DMS153 treated with DMSO at 0.1 percent for 48 hours (cell line): ENCODE data around the gene C6orf141.
"Not testable (repeated sequence)": the region's sequence is repeated elsewhere in the genome, so short reads cannot be mapped to it uniquely, and the experiment has no call there.

Experiments used
- DNase-seq: peaks from one replicate; lab custom pipeline; 2025; ENCODE audit not compliant: unreplicated experiment; lab: John Stamatoyannopoulos, UW

C6orf141 gene

DNA sequence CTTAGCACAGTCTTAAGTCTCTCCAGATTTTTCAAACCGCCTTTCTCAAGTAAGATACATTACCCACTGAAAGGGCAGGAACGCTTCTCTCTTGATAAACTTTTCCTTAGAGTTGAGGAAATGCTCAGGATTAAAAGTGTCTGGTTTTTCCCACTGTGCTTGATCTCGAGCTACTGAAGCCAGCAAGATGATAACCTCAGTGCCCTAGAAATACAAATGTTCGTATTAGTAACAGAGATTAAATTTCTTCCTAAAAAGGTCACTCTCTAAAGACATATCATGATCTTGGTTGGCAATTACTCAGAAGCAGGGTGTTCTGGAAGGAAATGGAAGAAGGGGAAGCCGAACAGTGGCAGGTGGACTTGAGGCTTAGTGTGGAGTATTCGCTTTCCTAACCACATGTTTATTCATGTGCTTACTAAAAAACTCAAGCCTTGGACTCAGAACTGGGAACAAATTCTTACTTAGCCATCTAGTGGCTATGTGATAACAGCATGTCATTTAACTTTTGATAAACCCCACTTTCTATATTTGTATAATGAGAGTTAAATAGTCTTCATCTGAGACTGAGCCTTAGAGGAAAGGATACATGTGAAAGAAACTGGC lies 20.1 kb downstream of the C6orf141 start:
- no peak for DNase-seq

- DNase-seq: no peak
These were observed 26.1 kb downstream of the C6orf141 start for GRCh38 chr6:49576618-49577017.

- DNase-seq: no peak
These were observed 29.2 kb downstream of the C6orf141 start for GRCh38 chr6:49579649-49580048.

DNA sequence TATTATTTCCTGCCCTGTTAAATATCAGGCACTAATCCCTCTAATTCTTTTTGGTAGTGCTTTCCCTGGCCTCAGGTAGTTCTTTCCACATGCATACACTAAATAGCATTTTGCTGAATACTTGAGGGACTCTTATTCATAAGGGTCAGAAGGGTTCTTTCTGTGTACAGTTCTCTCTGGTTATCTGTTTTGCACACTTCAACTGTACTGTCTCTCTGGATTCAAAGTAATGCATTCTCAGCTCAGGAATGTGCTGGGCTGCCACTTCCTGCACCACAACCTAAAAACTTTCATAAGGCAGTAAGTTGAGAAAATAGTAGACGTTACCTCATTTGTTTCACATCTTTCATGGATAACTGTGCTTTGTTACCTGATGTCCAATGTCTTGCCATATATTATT lies 32.1 kb downstream of the C6orf141 start:
- DNase-seq: no peak

- not testable (repeated sequence) for DNase-seq
These were observed 36.8 kb downstream of the C6orf141 start for GRCh38 chr6:49587262-49587661.
